Stimulated activated CD8-positive, alpha-beta memory T cell treated with anti-CD3 and anti-CD28 coated beads, Interleukin-12 subunit alpha, Interleukin-12 subunit beta, amount 100 ng/mL, for 4 hours (primary cell): ENCODE data around the gene WWOX.

Experiments
- DNase-seq: peaks from one replicate; pipeline ENCODE4 v3.0.0-alpha.2; 2020; ENCODE audit warnings: low read depth

Gene WWOX

DNA sequence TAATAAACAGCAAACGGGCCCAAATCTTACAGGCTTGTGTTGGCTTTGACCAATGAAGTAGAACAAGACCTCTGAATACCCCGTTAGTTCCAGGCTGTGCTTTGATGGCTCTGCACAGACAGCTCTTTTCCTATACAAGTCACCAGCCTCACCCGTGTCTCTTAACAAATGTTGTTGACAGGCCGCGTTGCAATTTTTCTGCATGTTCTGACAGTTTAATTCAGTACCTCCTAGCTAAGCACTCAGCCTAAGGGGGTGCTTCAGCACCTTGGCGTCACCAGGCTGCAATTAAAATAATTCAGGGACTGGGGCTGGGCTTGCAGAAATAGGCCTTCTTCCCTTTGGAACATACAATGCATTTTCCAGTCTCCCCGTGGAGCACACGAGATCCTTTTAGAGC is 1001.0 kb downstream of the WWOX start:
- no peak for DNase-seq

DNA sequence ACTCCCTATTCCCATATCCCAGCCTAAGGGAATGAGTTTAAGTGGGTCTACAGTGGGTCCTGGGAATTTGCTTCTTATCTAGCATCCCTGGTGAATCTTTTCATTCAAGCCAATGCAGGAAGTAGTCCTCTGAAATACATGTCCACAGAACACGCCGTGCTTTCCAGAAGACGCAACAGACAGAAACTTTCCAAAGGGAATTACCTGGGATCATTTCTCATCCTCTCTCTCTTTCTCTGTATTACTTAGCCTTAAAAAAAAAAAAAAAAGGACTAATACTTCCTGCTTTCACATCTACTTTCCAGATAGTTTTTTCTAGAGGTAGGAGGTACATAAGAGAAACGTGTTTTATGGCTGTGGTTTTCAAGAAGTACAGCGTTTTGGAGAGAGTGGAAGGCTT is 1002.0 kb downstream of the WWOX start:
- no peak for DNase-seq

DNA sequence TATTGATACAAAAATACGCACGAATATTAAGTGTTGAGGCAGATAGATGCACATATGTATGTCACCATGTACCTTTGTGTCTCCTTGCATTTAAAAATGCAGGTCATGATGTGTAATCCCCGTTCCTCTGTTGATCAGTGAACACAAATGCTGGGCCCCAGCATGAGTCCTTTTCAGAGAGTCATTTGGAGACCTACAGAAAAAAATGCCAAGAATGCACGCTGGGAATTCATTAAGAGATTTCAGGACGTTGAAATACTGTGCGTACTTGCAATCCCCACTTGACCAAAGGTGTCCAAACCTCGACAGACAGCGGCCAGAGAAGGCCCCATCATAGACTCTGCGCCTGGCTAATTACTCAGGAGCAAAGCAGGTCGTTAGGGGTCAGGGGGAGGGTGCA is 1005.1 kb downstream of the WWOX start:
- no peak for DNase-seq

DNA sequence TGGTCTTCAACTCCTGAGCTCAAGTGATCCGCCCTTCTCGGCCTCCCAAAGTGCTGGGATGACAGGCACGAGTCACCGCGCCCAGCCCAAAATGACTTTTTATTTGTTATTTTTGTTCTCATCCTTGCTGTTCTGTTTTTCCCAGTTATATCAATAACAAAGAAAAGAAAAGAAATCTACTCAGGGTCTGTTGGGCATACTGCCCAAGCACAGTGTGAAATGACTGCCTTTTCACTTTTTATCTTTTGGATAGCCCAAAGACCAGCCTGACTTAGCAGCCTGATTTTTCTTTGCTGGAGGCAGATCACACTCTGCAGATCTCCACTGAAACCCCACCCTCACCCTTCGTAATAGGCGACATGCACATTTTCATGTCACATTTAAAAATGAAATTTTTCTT is 1007.8 kb downstream of the WWOX start:
- DNase-seq: no peak

DNA sequence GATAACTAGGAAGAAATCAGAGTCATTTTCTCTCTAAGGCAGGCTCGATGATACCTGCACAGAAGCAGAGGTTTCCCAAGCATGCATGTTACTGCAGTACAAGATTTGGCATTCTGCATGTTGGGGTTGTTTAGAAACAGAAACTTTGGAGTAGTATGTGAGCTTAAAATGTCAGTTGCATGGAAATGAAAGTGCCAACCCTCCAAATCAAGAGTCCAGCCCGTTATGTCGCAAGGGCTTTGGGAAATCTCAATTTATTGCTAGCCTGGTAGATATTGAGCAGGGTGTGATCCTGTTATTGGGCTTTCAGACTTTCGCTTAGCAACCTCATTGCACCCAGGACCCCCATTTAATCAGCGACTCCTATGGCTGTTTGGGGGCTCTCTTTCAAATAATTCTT is 1010.3 kb downstream of the WWOX start:
- no peak for DNase-seq

GRCh38 chr16:79110242-79110641 is 1010.8 kb downstream of the WWOX start:
- no peak for DNase-seq

- no peak for DNase-seq
Measured at GRCh38 chr16:79110953-79111352, 1011.5 kb downstream of the WWOX start.

DNA sequence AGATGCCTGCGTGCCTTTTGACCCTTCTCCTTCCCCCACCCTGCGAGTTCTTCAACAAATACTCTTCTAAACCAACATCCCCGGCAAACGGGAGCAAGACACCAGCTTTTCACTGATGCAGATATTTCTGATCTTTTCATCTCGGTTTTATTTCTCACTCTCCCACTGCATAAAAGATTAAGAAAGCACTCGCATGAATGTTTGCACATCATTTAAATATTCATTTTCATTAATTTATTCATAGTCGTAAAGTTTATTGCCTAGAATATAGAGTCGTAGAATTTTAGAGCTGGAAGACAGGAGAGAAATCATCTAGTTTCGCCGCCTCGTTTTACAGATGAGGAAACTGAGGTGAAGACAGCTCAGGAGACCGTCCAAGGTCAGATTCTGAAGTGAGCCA is 1013.0 kb downstream of the WWOX start:
- DNase-seq: no peak

GRCh38 chr16:79113826-79114225 is 1014.4 kb downstream of the WWOX start:
- no peak for DNase-seq

DNA sequence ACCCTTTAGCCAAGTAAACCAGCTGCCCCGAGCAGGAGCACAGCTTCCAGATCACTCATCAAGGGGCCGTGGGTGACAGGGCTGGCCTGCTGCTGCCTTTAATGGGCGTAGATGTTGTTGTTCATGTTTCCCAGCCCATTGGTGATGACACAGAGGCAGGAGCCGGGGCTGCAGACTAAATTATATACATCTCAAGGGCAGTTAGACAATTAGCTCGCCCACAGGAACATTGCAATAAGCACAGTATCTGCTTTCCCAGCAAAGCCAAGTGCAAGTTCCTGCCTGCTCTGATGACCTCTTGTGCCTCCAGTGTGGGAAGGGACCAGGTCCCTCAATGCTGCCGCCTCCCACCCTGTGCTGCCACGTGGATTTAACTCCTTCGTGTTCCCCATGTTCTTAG is 1015.3 kb downstream of the WWOX start:
- DNase-seq: no peak

GRCh38 chr16:79121906-79122305 is 1022.5 kb downstream of the WWOX start:
- DNase-seq: no peak

GRCh38 chr16:79122343-79122742 is 1022.9 kb downstream of the WWOX start:
- no peak for DNase-seq

DNA sequence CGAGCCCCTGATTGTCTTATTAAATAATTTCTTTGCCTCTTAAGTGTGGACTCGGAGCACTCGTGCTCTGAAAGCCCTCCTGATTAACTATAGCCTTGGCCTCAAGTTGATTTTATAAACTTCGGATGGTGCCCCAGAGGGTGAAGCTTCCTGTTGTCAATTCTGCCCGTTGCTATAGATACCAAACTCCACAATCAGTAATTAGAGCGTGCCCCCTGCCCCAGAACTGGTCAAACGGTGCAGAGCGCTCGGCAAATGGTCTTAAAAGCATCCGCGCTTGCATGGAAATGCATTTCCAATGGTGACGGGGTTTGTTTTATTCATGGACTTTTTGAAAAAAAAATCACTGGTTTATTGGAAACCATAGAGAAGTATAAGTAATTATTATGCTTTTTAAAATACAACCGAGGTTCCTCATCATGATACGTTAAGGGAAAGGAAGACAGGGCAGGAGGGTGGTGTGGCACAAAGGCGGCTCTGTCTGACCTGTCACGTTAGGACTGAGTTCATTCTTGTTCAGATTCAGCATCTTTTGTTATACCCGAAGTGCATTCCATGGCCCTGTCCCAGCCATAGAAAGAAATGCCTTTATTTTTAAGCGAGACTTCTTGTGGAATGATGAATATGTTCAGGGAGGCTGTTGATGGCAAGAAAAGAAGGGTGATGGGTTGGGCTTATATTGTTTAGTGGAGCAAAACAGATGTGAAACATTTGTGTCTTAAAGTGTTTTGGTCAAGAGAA is 1024.7 kb downstream of the WWOX start:
- DNase-seq: no peak

GRCh38 chr16:79127766-79128165 is 1028.3 kb downstream of the WWOX start:
- DNase-seq: no peak

- no peak for DNase-seq
Measured at GRCh38 chr16:79128706-79129105, 1029.3 kb downstream of the WWOX start.

GRCh38 chr16:79130616-79131015 is 1031.2 kb downstream of the WWOX start:
- DNase-seq: no peak

GRCh38 chr16:79131321-79132075 is 1032.0 kb downstream of the WWOX start:
- no peak for DNase-seq

- no peak for DNase-seq
Measured at GRCh38 chr16:79132701-79133100, 1033.2 kb downstream of the WWOX start.

DNA sequence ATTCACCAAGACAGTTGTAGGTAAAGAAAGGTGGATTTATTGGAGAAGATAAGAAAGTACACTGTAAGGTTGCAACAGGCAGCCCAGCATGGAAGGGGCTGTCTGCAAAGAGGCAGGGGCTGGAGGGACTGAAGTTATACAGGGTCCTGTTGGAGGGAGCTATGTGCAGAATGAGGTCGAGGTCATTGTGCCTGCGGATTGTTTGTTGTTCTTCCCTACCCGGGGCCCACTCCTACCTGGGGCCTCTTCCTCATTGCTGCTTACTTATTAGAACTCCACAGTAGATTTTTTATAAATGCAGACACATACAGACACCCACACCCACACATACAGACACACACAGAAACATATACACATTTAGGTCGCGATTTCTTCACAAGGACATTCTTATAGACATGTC is 1034.8 kb downstream of the WWOX start:
- no peak for DNase-seq

GRCh38 chr16:79136955-79137354 is 1037.5 kb downstream of the WWOX start:
- no peak for DNase-seq

DNA sequence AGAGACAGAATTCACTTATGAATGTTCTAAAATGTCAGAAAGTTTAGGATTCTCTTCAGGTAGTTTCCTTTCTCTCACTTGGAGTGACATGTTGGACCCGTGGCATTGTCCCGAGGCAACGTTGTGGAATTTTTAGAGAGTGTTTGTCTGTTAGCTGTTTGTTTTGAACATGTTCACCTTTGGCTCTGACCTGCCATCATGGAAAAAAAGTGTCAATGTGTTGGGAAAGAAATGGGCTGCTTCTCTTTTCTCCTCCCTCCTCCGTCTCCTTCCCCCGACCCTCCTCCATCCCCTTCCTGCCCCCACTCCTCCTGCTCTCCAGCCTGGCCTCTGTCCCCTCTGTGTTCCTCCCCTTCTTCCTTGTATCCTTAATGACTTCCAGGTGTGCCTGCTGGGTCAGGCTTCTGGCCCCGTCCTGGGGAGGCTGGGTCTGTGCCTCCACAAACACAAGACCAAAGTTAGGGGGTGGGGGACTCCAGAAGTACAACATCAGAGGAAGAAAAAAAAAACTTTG is 1038.0 kb downstream of the WWOX start:
- no peak for DNase-seq

- no peak for DNase-seq
Measured at GRCh38 chr16:79139799-79140198, 1040.3 kb downstream of the WWOX start.

DNA sequence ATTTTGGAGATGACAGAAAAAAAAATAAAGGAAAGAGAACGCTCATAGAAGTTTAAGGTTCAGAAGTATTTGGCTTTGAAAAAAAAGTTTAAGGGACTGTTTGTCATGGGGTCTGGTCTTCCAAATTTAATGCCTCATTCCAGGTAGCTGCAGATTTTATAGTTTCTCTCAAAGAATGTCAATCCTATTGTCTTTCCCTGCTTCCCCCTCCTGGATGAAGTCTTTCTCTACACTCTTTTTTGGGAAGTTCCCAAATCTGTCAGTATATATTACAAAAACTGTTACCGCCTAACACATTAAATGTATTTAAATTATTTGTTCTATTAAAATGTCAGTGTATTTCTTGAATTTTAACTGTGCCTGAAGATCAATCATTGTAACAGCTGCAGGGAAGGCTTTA is 1043.6 kb downstream of the WWOX start:
- DNase-seq: no peak

- DNase-seq: no peak
Measured at GRCh38 chr16:79150151-79150550, 1050.7 kb downstream of the WWOX start.
